ENCODE measurements around the gene REEP2. TPM values are rescaled to one million over a fixed set of nuclear protein-coding genes. Genes with fewer than 3 reads are reported as not detected.
A peak's percentile ranks its signal among the peaks of the same experiment; 100 is the strongest.
"Not testable (repeated sequence)": the region's sequence is repeated elsewhere in the genome, so short reads cannot be mapped to it uniquely, and the experiment has no call there.

The REEP2 gene, protein sequence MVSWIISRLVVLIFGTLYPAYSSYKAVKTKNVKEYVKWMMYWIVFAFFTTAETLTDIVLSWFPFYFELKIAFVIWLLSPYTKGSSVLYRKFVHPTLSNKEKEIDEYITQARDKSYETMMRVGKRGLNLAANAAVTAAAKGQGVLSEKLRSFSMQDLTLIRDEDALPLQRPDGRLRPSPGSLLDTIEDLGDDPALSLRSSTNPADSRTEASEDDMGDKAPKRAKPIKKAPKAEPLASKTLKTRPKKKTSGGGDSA
- total RNA-seq (10 to 100 TPM in 1 of 7 donors, 1 to 10 TPM in 6; 3.5 to 11.4 (median 5.7) TPM), polyA plus RNA-seq (1 to 10 TPM; 3.5 to 8.0 TPM)
- long read RNA-seq, donor 1, partial matches to known transcripts = 2 of 9 reads
- long read RNA-seq, donor 1, other reads (novel, unspliced or antisense) = 2 of 9 reads
- long read RNA-seq, donor 2, partial matches to known transcripts = 0 of 2 reads
- long read RNA-seq, donor 2, other reads (novel, unspliced or antisense) = 0 of 2 reads
- long read RNA-seq, donor 3, transcript REEP2-202 (8 exons, 2,170 nt) = major isoform, 5 of 9 reads
- long read RNA-seq, donor 3, partial matches to known transcripts = 0 of 9 reads
- long read RNA-seq, donor 3, other reads (novel, unspliced or antisense) = 2 of 9 reads

- no peaks in the 10 kb centered on the region for H3K27me3 ChIP-seq
- 0 to 1% (median 1%) methylated on average over 50 to 65 of the region's 65 CpGs for WGBS, 3 donors
- no peaks in the 10 kb centered on the region for H3K36me3 ChIP-seq
- peaks cover 3% of the 10 kb centered on the region for H3K4me1 ChIP-seq (ENCODE audit: insufficient read depth)
- no peaks in the 10 kb centered on the region for H3K9me3 ChIP-seq
- peak within 1 kb of the TSS; percentile 29 for H3K4me3 ChIP-seq
- peak in 4 of 5 donors; percentile 35 to 66 (median 55) for DNase-seq
- intact Hi-C loops (cut with DNase I) = no loop called here
- TF ChIP-seq, protein P1, sequence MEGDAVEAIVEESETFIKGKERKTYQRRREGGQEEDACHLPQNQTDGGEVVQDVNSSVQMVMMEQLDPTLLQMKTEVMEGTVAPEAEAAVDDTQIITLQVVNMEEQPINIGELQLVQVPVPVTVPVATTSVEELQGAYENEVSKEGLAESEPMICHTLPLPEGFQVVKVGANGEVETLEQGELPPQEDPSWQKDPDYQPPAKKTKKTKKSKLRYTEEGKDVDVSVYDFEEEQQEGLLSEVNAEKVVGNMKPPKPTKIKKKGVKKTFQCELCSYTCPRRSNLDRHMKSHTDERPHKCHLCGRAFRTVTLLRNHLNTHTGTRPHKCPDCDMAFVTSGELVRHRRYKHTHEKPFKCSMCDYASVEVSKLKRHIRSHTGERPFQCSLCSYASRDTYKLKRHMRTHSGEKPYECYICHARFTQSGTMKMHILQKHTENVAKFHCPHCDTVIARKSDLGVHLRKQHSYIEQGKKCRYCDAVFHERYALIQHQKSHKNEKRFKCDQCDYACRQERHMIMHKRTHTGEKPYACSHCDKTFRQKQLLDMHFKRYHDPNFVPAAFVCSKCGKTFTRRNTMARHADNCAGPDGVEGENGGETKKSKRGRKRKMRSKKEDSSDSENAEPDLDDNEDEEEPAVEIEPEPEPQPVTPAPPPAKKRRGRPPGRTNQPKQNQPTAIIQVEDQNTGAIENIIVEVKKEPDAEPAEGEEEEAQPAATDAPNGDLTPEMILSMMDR (IDR thresholded peaks at IDR 0.05) = no peak
- H3K27ac ChIP-seq = no peak within 1 kb of the TSS
Observed at GRCh38 chr5:138438724-138439476, at the start of gene REEP2. REEP2 (plus strand) TSS chr5:138439057; CDS start chr5:138439209, 152 bp downstream.

- Histone ChIP-seq H3K27ac (no peak overlapping the region), H3K4me1 (ENCODE audit: insufficient read depth) (no peaks in the 10 kb centered on the region), H3K36me3 (no peaks in the 10 kb centered on the region), H3K9me3 (no peaks in the 10 kb centered on the region), H3K27me3 (no peaks in the 10 kb centered on the region), H3K4me3 (no peak overlapping the region)
- DNase-seq = no peak
- no peak for TF ChIP-seq EP300 (IDR thresholded peaks at IDR 0.05)
- TF ChIP-seq, protein P1 (IDR thresholded peaks at IDR 0.05) = no peak
- no peak for TF ChIP-seq POLR2A (IDR thresholded peaks at IDR 0.05)
- intact Hi-C loops (cut with DNase I) = no loop called here
- WGBS, 3 donors = 90 to 98% (median 98%) methylated on average over 3 of the region's 3 CpGs
Observed at GRCh38 chr5:138389332-138389731, 49.5 kb upstream of the REEP2 start.

DNA sequence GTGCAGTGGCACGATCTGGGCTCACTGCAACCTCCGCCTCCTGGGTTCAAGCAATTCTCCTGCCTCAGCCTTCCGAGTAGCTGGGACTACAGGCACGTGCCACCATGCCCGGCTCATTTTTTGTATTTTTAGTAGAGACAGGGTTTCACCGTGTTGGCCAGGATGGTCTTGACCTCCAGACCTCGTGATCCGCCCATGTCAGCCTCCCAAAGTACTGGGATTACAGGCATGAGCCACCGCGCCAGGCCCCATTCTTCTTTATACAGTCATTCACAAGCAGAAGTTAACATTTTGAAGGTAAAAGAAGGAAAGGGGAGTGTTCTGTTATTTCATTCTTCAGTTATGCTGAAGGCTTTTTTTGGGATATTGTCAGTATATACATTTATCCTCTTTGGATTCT lies 48.9 kb upstream of the REEP2 start:
- H3K36me3 ChIP-seq; H3K27me3 ChIP-seq; H3K4me3 ChIP-seq; intact Hi-C loops (cut with DNase I); H3K4me1 ChIP-seq (ENCODE audit: insufficient read depth); H3K9me3 ChIP-seq; H3K27ac ChIP-seq; DNase-seq: not testable (repeated sequence)
- 93 to 94% (median 94%) methylated on average over 10 of the region's 10 CpGs for WGBS, 3 donors

GRCh38 chr5:138391859-138392386 lies 46.9 kb upstream of the REEP2 start:
- intact Hi-C loops (cut with DNase I) = no loop called here
- Histone ChIP-seq H3K9me3 (no peaks in the 10 kb centered on the region), H3K36me3 (no peaks in the 10 kb centered on the region), H3K4me3 (no peak overlapping the region), H3K27me3 (no peaks in the 10 kb centered on the region), H3K27ac (no peak overlapping the region), H3K4me1 (ENCODE audit: insufficient read depth) (no peaks in the 10 kb centered on the region)
- no peak for TF ChIP-seq EP300 (IDR thresholded peaks at IDR 0.05)
- WGBS, 3 donors = 88 to 90% (median 88%) methylated on average over 9 of the region's 9 CpGs
- no peak for DNase-seq

DNA sequence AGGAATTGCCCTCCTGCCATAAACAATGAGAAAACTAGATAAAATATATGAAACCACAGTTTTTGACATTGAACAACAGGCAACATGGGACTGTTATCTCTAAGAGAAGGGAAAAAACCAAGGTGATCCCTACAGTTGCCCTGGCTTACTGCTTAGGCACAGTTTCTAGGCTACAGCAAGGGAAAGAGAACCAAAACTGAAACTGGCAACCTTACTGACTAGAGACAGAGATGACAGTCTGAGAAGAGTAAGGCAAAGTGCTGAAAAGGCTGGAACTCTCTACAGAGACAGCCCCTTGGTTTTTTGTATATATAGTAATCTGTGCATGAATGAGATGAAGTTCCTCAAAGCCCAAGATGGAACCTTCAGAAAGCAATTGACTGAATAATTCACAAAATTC lies 36.2 kb upstream of the REEP2 start:
- no peak for DNase-seq
- H3K4me1 ChIP-seq (ENCODE audit: insufficient read depth) = no peaks in the 10 kb centered on the region
- H3K36me3 ChIP-seq = no peaks in the 10 kb centered on the region
- H3K9me3 ChIP-seq = no peaks in the 10 kb centered on the region
- intact Hi-C loops (cut with DNase I) = no loop called here
- TF ChIP-seq POLR2A (IDR thresholded peaks at IDR 0.05) (no peak), EP300 (IDR thresholded peaks at IDR 0.05) (no peak)
- TF ChIP-seq, protein P1 (IDR thresholded peaks at IDR 0.05) = no peak
- no peak overlapping the region for H3K27ac ChIP-seq
- H3K27me3 ChIP-seq = no peaks in the 10 kb centered on the region
- H3K4me3 ChIP-seq = no peak overlapping the region
